ENCODE data around the gene EIF4B.

DNA sequence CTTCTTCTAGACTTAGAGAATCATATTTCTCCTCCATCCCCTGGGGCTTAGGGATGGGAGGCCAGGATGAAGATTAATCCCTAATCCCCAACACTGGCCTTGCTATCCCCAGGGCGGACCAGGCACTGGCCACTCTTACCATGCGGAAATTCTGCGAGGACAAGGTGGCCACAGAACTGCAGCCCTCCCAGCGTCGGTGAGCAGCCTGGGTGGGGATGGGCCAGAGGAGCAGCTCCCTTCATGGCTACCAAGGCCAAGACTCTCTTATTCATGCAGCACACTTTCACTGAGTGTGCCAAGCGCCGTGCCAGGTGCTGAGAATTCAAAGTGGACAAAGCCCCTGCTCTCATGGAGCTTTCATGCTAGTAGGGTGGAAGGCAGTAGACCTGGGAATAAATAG, 50.6 kb downstream of the EIF4B start:
- no peak for TF ChIP-seq CTCF (IDR thresholded peaks at IDR 0.05 in 4 of 5, conservative IDR thresholded peaks at IDR 0.05 in 1 of 5)
- TF ChIP-seq POLR2A (IDR thresholded peaks at IDR 0.05) = no peak

Measured in gastrocnemius medialis (tissue), 4 donors.